ENCODE measurements around the gene ABCA9. TPM values are rescaled to one million over a fixed set of nuclear protein-coding genes. Genes with fewer than 3 reads are reported as not detected.

The ABCA9 gene
- total and polyA plus RNA-seq, 9 of the 15 experiments (the other 6 are each of a cell fraction or from before 2014, with no cell fraction given): 0.04 TPM; not detected in 8

GRCh38 chr17:69064001-69064400 is 3.3 kb upstream of the ABCA9 start (continued):
- TF ChIP-seq, protein P1, sequence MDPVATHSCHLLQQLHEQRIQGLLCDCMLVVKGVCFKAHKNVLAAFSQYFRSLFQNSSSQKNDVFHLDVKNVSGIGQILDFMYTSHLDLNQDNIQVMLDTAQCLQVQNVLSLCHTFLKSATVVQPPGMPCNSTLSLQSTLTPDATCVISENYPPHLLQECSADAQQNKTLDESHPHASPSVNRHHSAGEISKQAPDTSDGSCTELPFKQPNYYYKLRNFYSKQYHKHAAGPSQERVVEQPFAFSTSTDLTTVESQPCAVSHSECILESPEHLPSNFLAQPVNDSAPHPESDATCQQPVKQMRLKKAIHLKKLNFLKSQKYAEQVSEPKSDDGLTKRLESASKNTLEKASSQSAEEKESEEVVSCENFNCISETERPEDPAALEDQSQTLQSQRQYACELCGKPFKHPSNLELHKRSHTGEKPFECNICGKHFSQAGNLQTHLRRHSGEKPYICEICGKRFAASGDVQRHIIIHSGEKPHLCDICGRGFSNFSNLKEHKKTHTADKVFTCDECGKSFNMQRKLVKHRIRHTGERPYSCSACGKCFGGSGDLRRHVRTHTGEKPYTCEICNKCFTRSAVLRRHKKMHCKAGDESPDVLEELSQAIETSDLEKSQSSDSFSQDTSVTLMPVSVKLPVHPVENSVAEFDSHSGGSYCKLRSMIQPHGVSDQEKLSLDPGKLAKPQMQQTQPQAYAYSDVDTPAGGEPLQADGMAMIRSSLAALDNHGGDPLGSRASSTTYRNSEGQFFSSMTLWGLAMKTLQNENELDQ (CRISPR knock-in tag; IDR thresholded peaks at IDR 0.05; ENCODE audit: borderline replicate concordance): no peak

- ChIA-PET POLR2A (no interaction called here), CTCF (ENCODE audit: low intra/inter-chr PET ratio) (no interaction called here)
- peak overlapping the region; percentile 18; the same call in 1 of the 2 replicates for H2AFZ ChIP-seq (ENCODE audit: low read depth, low read length)
- no peaks in the 10 kb centered on the region for H3K9me1 ChIP-seq (ENCODE audit: control insufficient read depth, insufficient read depth, low read length)
- in situ Hi-C loops (cut with MboI): no loop called here
- no peak for FAIRE-seq
- H3K9ac ChIP-seq (ENCODE audit: insufficient read depth in 1 of 2, low read depth in 2 of 2, low read length in 2 of 2): no peak overlapping the region
- peaks cover 10 to 11% of the 10 kb centered on the region in 2 experiments; a peak in 2 of 5 replicates for H3K4me1 ChIP-seq (replicated peaks in 1 of 2; ENCODE audit: control insufficient read depth in 2 of 2, insufficient read depth in 2 of 2, low read length in 2 of 2)
- H3K9me3 ChIP-seq (replicated peaks; ENCODE audit: control insufficient read depth, insufficient read depth, low read depth, low read length): no peaks in the 10 kb centered on the region
- no peaks in the 10 kb centered on the region for H3K27me3 ChIP-seq (ENCODE audit: control insufficient read depth in 2 of 2, insufficient read depth in 2 of 2, low read length in 2 of 2)
- no peaks in the 10 kb centered on the region for H3K79me2 ChIP-seq (ENCODE audit: control insufficient read depth, insufficient read depth, low read length)
- BruUV-seq (replicated peaks): no TSS peak
- no peaks in the 10 kb centered on the region for H4K20me1 ChIP-seq (replicated peaks; ENCODE audit: control insufficient read depth, insufficient read depth, low read length)
- TF ChIP-seq RBM25 (IDR thresholded peaks at IDR 0.05; ENCODE audit: low read depth, low read length, severe bottlenecking) (peak; percentile 76), CCAR2 (IDR thresholded peaks at IDR 0.05; ENCODE audit: low read depth, low read length) (no peak), BCOR (IDR thresholded peaks at IDR 0.05) (peak; percentile 48; the same call in 1 of the 2 replicates)
- intact Hi-C loops (cut with micrococcal nuclease): no loop called here
- no peak for ATAC-seq
- H3K4me3 ChIP-seq: no peak overlapping the region
- no peak for DNase-seq (ENCODE audit: extremely low read depth in 1 of 4, low spot score in 3 of 4)
- 80% methylated on average over 4 of the region's 4 CpGs for WGBS (ENCODE audit: insufficient coverage, low coverage, missing lambda C conversion rate)
- no peak overlapping the region for H3K27ac ChIP-seq (ENCODE audit: extremely low read depth, low read depth, low read length)
- no peak overlapping the region for H3K4me2 ChIP-seq (ENCODE audit: insufficient read depth, low read length)
- no peaks in the 10 kb centered on the region for H3K36me3 ChIP-seq (ENCODE audit: control insufficient read depth, insufficient read depth, low read length)
These were observed 2.3 kb upstream of the ABCA9 start for GRCh38 chr17:69062860-69063581.
